ENCODE results near the gene ATP5F1D.

ATP5F1D gene

GRCh38 chr19:1262623-1263123, 21.1 kb downstream of the ATP5F1D start:
- H3K23ac ChIP-seq (ENCODE audit: low read length) = no peak overlapping the region
- H3K27ac ChIP-seq (ENCODE audit: low read depth, low read length) = peak overlapping the region; percentile 22
- H3K4me1 ChIP-seq (ENCODE audit: control insufficient read depth in 1 of 2, insufficient read depth in 2 of 2, low read length in 2 of 2) = peaks cover 48 to 61% of the 10 kb centered on the region in 2 experiments
- no peak overlapping the region for H3K4me3 ChIP-seq (ENCODE audit: low read depth, low read length)
- H4K8ac ChIP-seq (ENCODE audit: low read depth, low read length) = peak overlapping the region; percentile 83
- peak overlapping the region; percentile 89 for H4K91ac ChIP-seq (ENCODE audit: low read depth, low read length)
- peaks cover 6 to 10% of the 10 kb centered on the region in 2 experiments for H3K36me3 ChIP-seq (ENCODE audit: control insufficient read depth in 1 of 2, insufficient read depth in 2 of 2, low read length in 2 of 2)
- peak overlapping the region; percentile 47 for H3K18ac ChIP-seq (ENCODE audit: low read length)
- H2BK12ac ChIP-seq (ENCODE audit: low read length) = peak overlapping the region; percentile 86
- no CpG with 5 or more reads among the region's 21 CpGs for WGBS (ENCODE audit: extremely low coverage, insufficient coverage, insufficient read length)
- DNase-seq = no peak
- H2BK5ac ChIP-seq (ENCODE audit: low read depth, low read length, poor library complexity) = peak overlapping the region; percentile 7
- peak overlapping the region; percentile 65 for H2BK120ac ChIP-seq (ENCODE audit: insufficient read depth, low read length, poor library complexity)
- H3K4ac ChIP-seq (ENCODE audit: low read depth, low read length) = peak overlapping the region; percentile 7
- no peak overlapping the region for H2AFZ ChIP-seq (ENCODE audit: insufficient read depth, low read length, poor library complexity)
- peaks cover 41% of the 10 kb centered on the region for H3K79me1 ChIP-seq (ENCODE audit: low read length)
- H3K79me2 ChIP-seq (ENCODE audit: control insufficient read depth, insufficient read depth, low read length, poor library complexity) = peaks cover 5% of the 10 kb centered on the region
- H3K4me2 ChIP-seq (ENCODE audit: low read length) = peak overlapping the region; percentile 69
- no peak overlapping the region for H4K12ac ChIP-seq (ENCODE audit: low read depth, low read length)
- no peaks in the 10 kb centered on the region for H3K27me3 ChIP-seq (ENCODE audit: insufficient read depth, low read length)
- H3K9me3 ChIP-seq (ENCODE audit: insufficient read depth, low read depth, low read length) = no peaks in the 10 kb centered on the region
- peak overlapping the region; percentile 33 for H2AK5ac ChIP-seq (ENCODE audit: low read length)
- no peak overlapping the region for H3K9ac ChIP-seq (ENCODE audit: low read length)
- peak overlapping the region; percentile 83 for H3K14ac ChIP-seq (ENCODE audit: low read length)

GRCh38 chr19:1263188-1263587, 21.6 kb downstream of the ATP5F1D start:
- peak overlapping the region; percentile 22 for H3K27ac ChIP-seq (ENCODE audit: low read depth, low read length)
- H2AFZ ChIP-seq (ENCODE audit: insufficient read depth, low read length, poor library complexity) = no peak overlapping the region
- no peak overlapping the region for H4K8ac ChIP-seq (ENCODE audit: low read depth, low read length)
- H3K4me2 ChIP-seq (ENCODE audit: low read length) = no peak overlapping the region
- H2BK120ac ChIP-seq (ENCODE audit: insufficient read depth, low read length, poor library complexity) = peak overlapping the region; percentile 65
- peak overlapping the region; percentile 19 for H3K4ac ChIP-seq (ENCODE audit: low read depth, low read length)
- DNase-seq = no peak
- peak overlapping the region; percentile 45 for H3K14ac ChIP-seq (ENCODE audit: low read length)
- WGBS (ENCODE audit: extremely low coverage, insufficient coverage, insufficient read length) = no CpG with 5 or more reads among the region's 5 CpGs
- H3K27me3 ChIP-seq (ENCODE audit: insufficient read depth, low read length) = no peaks in the 10 kb centered on the region
- H3K18ac ChIP-seq (ENCODE audit: low read length) = no peak overlapping the region
- peak overlapping the region; percentile 61 for H2AK5ac ChIP-seq (ENCODE audit: low read length)
- peaks cover 48 to 61% of the 10 kb centered on the region in 2 experiments for H3K4me1 ChIP-seq (ENCODE audit: control insufficient read depth in 1 of 2, insufficient read depth in 2 of 2, low read length in 2 of 2)
- H3K9me3 ChIP-seq (ENCODE audit: insufficient read depth, low read depth, low read length) = no peaks in the 10 kb centered on the region
- H2BK12ac ChIP-seq (ENCODE audit: low read length) = peak overlapping the region; percentile 52
- H3K9ac ChIP-seq (ENCODE audit: low read length) = no peak overlapping the region
- no peak overlapping the region for H4K12ac ChIP-seq (ENCODE audit: low read depth, low read length)
- no peak overlapping the region for H3K23ac ChIP-seq (ENCODE audit: low read length)
- peak overlapping the region; percentile 7 for H2BK5ac ChIP-seq (ENCODE audit: low read depth, low read length, poor library complexity)
- peaks cover 5% of the 10 kb centered on the region for H3K79me2 ChIP-seq (ENCODE audit: control insufficient read depth, insufficient read depth, low read length, poor library complexity)
- H3K79me1 ChIP-seq (ENCODE audit: low read length) = peaks cover 41% of the 10 kb centered on the region
- peaks cover under 1 to 5% of the 10 kb centered on the region in 2 experiments for H3K36me3 ChIP-seq (ENCODE audit: control insufficient read depth in 1 of 2, insufficient read depth in 2 of 2, low read length in 2 of 2)
- no peak overlapping the region for H3K4me3 ChIP-seq (ENCODE audit: low read depth, low read length)
- H4K91ac ChIP-seq (ENCODE audit: low read depth, low read length) = peak overlapping the region; percentile 89

- no peak overlapping the region for H4K12ac ChIP-seq (ENCODE audit: low read depth, low read length)
Measured at GRCh38 chr19:1264801-1265614, 23.5 kb downstream of the ATP5F1D start.

GRCh38 chr19:1265615-1266128, 24.1 kb downstream of the ATP5F1D start:
- Histone ChIP-seq H4K8ac (ENCODE audit: low read depth, low read length) (peak overlapping the region; percentile 68), H3K23ac (ENCODE audit: low read length) (no peak overlapping the region), H2BK12ac (ENCODE audit: low read length) (peak overlapping the region; percentile 92), H3K79me2 (ENCODE audit: control insufficient read depth, insufficient read depth, low read length, poor library complexity) (peaks cover 15% of the 10 kb centered on the region), H2BK5ac (ENCODE audit: low read depth, low read length, poor library complexity) (peak overlapping the region; percentile 71), H3K4me2 (ENCODE audit: low read length) (peak overlapping the region; percentile 84), H3K36me3 (ENCODE audit: control insufficient read depth in 1 of 2, insufficient read depth in 2 of 2, low read length in 2 of 2) (peaks cover 0 to under 1% of the 10 kb centered on the region in 2 experiments), H3K9ac (ENCODE audit: low read length) (no peak overlapping the region), H3K14ac (ENCODE audit: low read length) (peak overlapping the region; percentile 75), H3K4ac (ENCODE audit: low read depth, low read length) (peak overlapping the region; percentile 46), H4K12ac (ENCODE audit: low read depth, low read length) (peak overlapping the region; percentile 31), H4K91ac (ENCODE audit: low read depth, low read length) (peak overlapping the region; percentile 73), H3K79me1 (ENCODE audit: low read length) (peaks cover 42% of the 10 kb centered on the region), H3K27me3 (ENCODE audit: insufficient read depth, low read length) (no peaks in the 10 kb centered on the region), H2AFZ (ENCODE audit: insufficient read depth, low read length, poor library complexity) (peak overlapping the region; percentile 4), H2AK5ac (ENCODE audit: low read length) (peak overlapping the region; percentile 87), H3K27ac (ENCODE audit: low read depth, low read length) (peak overlapping the region; percentile 81), H3K9me3 (ENCODE audit: insufficient read depth, low read depth, low read length) (no peaks in the 10 kb centered on the region), H2BK120ac (ENCODE audit: insufficient read depth, low read length, poor library complexity) (peak overlapping the region; percentile 28), H3K4me1 (ENCODE audit: control insufficient read depth in 1 of 2, insufficient read depth in 2 of 2, low read length in 2 of 2) (peaks cover 46 to 57% of the 10 kb centered on the region in 2 experiments), H3K18ac (ENCODE audit: low read length) (peak overlapping the region; percentile 85), H3K4me3 (ENCODE audit: low read depth, low read length) (peak overlapping the region; percentile 31)
- DNase-seq = peak; percentile 54 to 56
- no CpG with 5 or more reads among the region's 28 CpGs for WGBS (ENCODE audit: extremely low coverage, insufficient coverage, insufficient read length)

More at GRCh38 chr19:1264801-1265614, 23.5 kb downstream of the ATP5F1D start:
- no peaks in the 10 kb centered on the region for H3K27me3 ChIP-seq (ENCODE audit: insufficient read depth, low read length)
- peak overlapping the region; percentile 2 for H4K8ac ChIP-seq (ENCODE audit: low read depth, low read length)
- no peaks in the 10 kb centered on the region for H3K36me3 ChIP-seq (ENCODE audit: control insufficient read depth in 1 of 2, insufficient read depth in 2 of 2, low read length in 2 of 2)
- peak overlapping the region; percentile 58 for H4K91ac ChIP-seq (ENCODE audit: low read depth, low read length)
- H3K14ac ChIP-seq (ENCODE audit: low read length) = peak overlapping the region; percentile 23
- no peaks in the 10 kb centered on the region for H3K9me3 ChIP-seq (ENCODE audit: insufficient read depth, low read depth, low read length)
- peaks cover 43% of the 10 kb centered on the region for H3K79me1 ChIP-seq (ENCODE audit: low read length)
- peaks cover 13% of the 10 kb centered on the region for H3K79me2 ChIP-seq (ENCODE audit: control insufficient read depth, insufficient read depth, low read length, poor library complexity)
- no peak overlapping the region for H3K9ac ChIP-seq (ENCODE audit: low read length)
- H3K27ac ChIP-seq (ENCODE audit: low read depth, low read length) = peak overlapping the region; percentile 43
- H2AK5ac ChIP-seq (ENCODE audit: low read length) = peak overlapping the region; percentile 16
- peaks cover 49 to 60% of the 10 kb centered on the region in 2 experiments for H3K4me1 ChIP-seq (ENCODE audit: control insufficient read depth in 1 of 2, insufficient read depth in 2 of 2, low read length in 2 of 2)
- H3K4me2 ChIP-seq (ENCODE audit: low read length) = peak overlapping the region; percentile 22
- H3K18ac ChIP-seq (ENCODE audit: low read length) = peak overlapping the region; percentile 21
- no peak overlapping the region for H3K4ac ChIP-seq (ENCODE audit: low read depth, low read length)
- DNase-seq = peak; percentile 86 to 92
- no peak overlapping the region for H2AFZ ChIP-seq (ENCODE audit: insufficient read depth, low read length, poor library complexity)
- peak overlapping the region; percentile 1 for H2BK5ac ChIP-seq (ENCODE audit: low read depth, low read length, poor library complexity)
- no CpG with 5 or more reads among the region's 26 CpGs for WGBS (ENCODE audit: extremely low coverage, insufficient coverage, insufficient read length)
- H3K4me3 ChIP-seq (ENCODE audit: low read depth, low read length) = no peak overlapping the region
- H2BK12ac ChIP-seq (ENCODE audit: low read length) = peak overlapping the region; percentile 71
- peak overlapping the region; percentile 20 for H2BK120ac ChIP-seq (ENCODE audit: insufficient read depth, low read length, poor library complexity)
- no peak overlapping the region for H3K23ac ChIP-seq (ENCODE audit: low read length)
